ENCODE measurements around the gene CAPN15.
"Not testable (repeated sequence)": the region's sequence is repeated elsewhere in the genome, so short reads cannot be mapped to it uniquely, and the experiment has no call there.

Gene CAPN15

DNA sequence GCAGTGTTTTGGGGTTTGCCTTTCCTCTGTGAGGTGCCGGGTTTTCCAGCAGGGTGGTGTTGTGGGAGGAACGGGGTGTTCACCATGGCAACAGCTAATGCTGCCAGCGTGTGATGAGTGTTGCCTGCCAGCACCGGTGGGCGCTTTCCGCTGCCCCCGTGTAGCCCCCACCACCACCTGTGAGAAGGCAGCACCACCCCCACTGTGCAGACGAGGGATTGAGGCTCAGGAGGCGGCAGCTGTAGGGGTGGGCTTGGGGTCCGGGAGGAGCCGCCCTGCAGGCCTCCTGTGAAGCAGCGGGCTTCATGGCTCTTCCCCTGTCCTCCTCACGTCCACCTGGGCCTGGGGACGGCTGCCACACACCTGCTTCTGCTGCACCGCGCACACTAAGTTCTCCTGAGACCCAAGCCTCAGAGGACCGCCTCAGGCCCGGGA lies 67.6 kb downstream of the CAPN15 start:
- DNase-seq: no peak

GRCh38 chr16:595942-596735 lies 68.6 kb downstream of the CAPN15 start:
- no peak for DNase-seq

- peak; percentile 21 for DNase-seq
Observed at GRCh38 chr16:596736-597060, 69.2 kb downstream of the CAPN15 start.

DNA sequence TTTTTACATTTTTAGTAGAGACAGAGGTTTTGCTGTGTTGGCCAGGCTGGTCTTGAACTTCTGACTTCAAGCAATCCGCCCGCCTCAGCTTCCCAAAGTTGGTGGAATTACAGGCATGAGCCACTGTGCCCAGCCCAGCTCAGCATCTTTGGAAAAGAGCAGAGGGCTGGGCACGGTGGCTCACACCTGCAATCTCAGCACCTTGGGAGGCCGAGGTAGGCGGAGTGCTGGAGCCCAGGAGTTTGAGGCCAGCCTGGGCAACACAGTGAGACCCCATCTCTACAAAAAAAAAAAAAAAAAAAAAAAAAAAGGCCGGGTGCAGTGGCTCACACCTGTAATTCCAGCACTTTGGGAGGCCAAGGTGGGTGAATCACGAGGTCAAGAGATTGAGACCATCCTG lies 70.1 kb downstream of the CAPN15 start:
- not testable (repeated sequence) for DNase-seq

GRCh38 chr16:598823-599739 lies 71.6 kb downstream of the CAPN15 start:
- no peak for DNase-seq

GRCh38 chr16:600781-601180 lies 73.3 kb downstream of the CAPN15 start:
- DNase-seq: no peak

- DNase-seq: no peak
Observed at GRCh38 chr16:603933-604332, 76.4 kb downstream of the CAPN15 start.

Measured in NCI-H510A treated with DMSO at 0.1 percent for 48 hours (cell line).